ENCODE data around the gene SPECC1. TPM values are rescaled to one million over a fixed set of nuclear protein-coding genes. Genes with fewer than 3 reads are reported as not detected.
A peak's percentile ranks its signal among the peaks of the same experiment; 100 is the strongest.
"Not testable (repeated sequence)": the region's sequence is repeated elsewhere in the genome, so short reads cannot be mapped to it uniquely, and the experiment has no call there.

Gene SPECC1
- total and polyA plus RNA-seq, 3 donors from 2014 or later: 78.6 to 160 (median 148) TPM

GRCh38 chr17:20095336-20096080 is 86.3 kb downstream of the SPECC1 start:
- Histone ChIP-seq H3K27ac (peak overlapping the region; percentile 74 to 92), H3K27me3 (no peaks in the 10 kb centered on the region), H3K4me3 (no peak overlapping the region), H3K36me3 (ENCODE audit: low read depth, missing control alignments) (no peaks in the 10 kb centered on the region), H3K9me3 (no peaks in the 10 kb centered on the region), H3K4me1 (peaks cover 30% of the 10 kb centered on the region)
- peak; percentile 83 for DNase-seq
- intact Hi-C loops (cut with DNase I; ENCODE audit: low total_unique reads): no loop called here
- WGBS, 2 donors: 35 to 56% methylated on average over 18 of the region's 18 CpGs
- TF ChIP-seq CTCF (IDR thresholded peaks at IDR 0.05) (no peak), POLR2A (IDR thresholded peaks at IDR 0.05) (no peak)

GRCh38 chr17:20096430-20096829 is 87.3 kb downstream of the SPECC1 start:
- Histone ChIP-seq H3K4me1 (peaks cover 26% of the 10 kb centered on the region), H3K27ac (peak overlapping the region in 1 of 2 donors; percentile 92), H3K4me3 (no peak overlapping the region), H3K27me3 (no peaks in the 10 kb centered on the region), H3K9me3 (no peaks in the 10 kb centered on the region), H3K36me3 (ENCODE audit: low read depth, missing control alignments) (no peaks in the 10 kb centered on the region)
- DNase-seq: peak; percentile 27
- no peak for TF ChIP-seq POLR2A (IDR thresholded peaks at IDR 0.05)
- no peak for TF ChIP-seq CTCF (IDR thresholded peaks at IDR 0.05)
- intact Hi-C loops (cut with DNase I; ENCODE audit: low total_unique reads): no loop called here
- WGBS, 2 donors: 68 to 69% methylated on average over 7 to 8 of the region's 8 CpGs

GRCh38 chr17:20097330-20097729 is 88.2 kb downstream of the SPECC1 start:
- TF ChIP-seq POLR2A (IDR thresholded peaks at IDR 0.05) (no peak), CTCF (IDR thresholded peaks at IDR 0.05) (no peak)
- WGBS, 2 donors: 91 to 92% methylated on average over 6 of the region's 6 CpGs
- no peaks in the 10 kb centered on the region for H3K36me3 ChIP-seq (ENCODE audit: low read depth, missing control alignments)
- DNase-seq: peak; percentile 9
- H3K27ac ChIP-seq: no peak overlapping the region
- intact Hi-C loops (cut with DNase I; ENCODE audit: low total_unique reads): no loop called here
- no peaks in the 10 kb centered on the region for H3K9me3 ChIP-seq
- H3K4me1 ChIP-seq: peaks cover 21% of the 10 kb centered on the region
- no peak overlapping the region for H3K4me3 ChIP-seq
- no peaks in the 10 kb centered on the region for H3K27me3 ChIP-seq

GRCh38 chr17:20098314-20098713 is 89.2 kb downstream of the SPECC1 start:
- H3K36me3 ChIP-seq (ENCODE audit: low read depth, missing control alignments): no peaks in the 10 kb centered on the region
- intact Hi-C loops (cut with DNase I; ENCODE audit: low total_unique reads): no loop called here
- no peaks in the 10 kb centered on the region for H3K27me3 ChIP-seq
- H3K4me1 ChIP-seq: peaks cover 21% of the 10 kb centered on the region
- no peak for TF ChIP-seq POLR2A (IDR thresholded peaks at IDR 0.05)
- no peak for TF ChIP-seq CTCF (IDR thresholded peaks at IDR 0.05)
- no peak overlapping the region for H3K27ac ChIP-seq
- peak; percentile 1 for DNase-seq
- 84 to 89% methylated on average over 7 of the region's 7 CpGs for WGBS, 2 donors
- H3K9me3 ChIP-seq: no peaks in the 10 kb centered on the region
- no peak overlapping the region for H3K4me3 ChIP-seq

- not testable (repeated sequence) for H3K27ac ChIP-seq; DNase-seq; H3K27me3 ChIP-seq; H3K4me3 ChIP-seq; H3K36me3 ChIP-seq (ENCODE audit: low read depth, missing control alignments); H3K9me3 ChIP-seq
- 87 to 93% methylated on average over 3 of the region's 3 CpGs for WGBS, 2 donors
- intact Hi-C loops (cut with DNase I; ENCODE audit: low total_unique reads): loop anchor here (10.0 kb wide), 1 partner anchor 96 kb away; the partner anchor contains the start of gene SPECC1
- peaks cover 16% of the 10 kb centered on the region for H3K4me1 ChIP-seq
These were observed 91.6 kb downstream of the SPECC1 start for GRCh38 chr17:20100806-20101205.
